Stimulated activated naive CD4-positive, alpha-beta T cell (primary cell): ENCODE measurements around the gene ARID4B.
A peak's percentile ranks its signal among the peaks of the same experiment; 100 is the strongest.
"Not testable (repeated sequence)": the region's sequence is repeated elsewhere in the genome, so short reads cannot be mapped to it uniquely, and the experiment has no call there.

Experiments
- DNase-seq, 6 experiments: peaks; one replicate each; lab custom pipeline; 2025; lab: John Stamatoyannopoulos, UW

Gene ARID4B

GRCh38 chr1:235159930-235160329 is 168.0 kb downstream of the ARID4B start:
- not testable (repeated sequence) for DNase-seq

GRCh38 chr1:235159284-235159683 is 168.7 kb downstream of the ARID4B start:
- not testable (repeated sequence) for DNase-seq

- DNase-seq, result no peak
Observed at GRCh38 chr1:235158680-235159079, 169.3 kb downstream of the ARID4B start.

- DNase-seq, result no peak
Observed at GRCh38 chr1:235157150-235157549, 170.8 kb downstream of the ARID4B start.

DNA sequence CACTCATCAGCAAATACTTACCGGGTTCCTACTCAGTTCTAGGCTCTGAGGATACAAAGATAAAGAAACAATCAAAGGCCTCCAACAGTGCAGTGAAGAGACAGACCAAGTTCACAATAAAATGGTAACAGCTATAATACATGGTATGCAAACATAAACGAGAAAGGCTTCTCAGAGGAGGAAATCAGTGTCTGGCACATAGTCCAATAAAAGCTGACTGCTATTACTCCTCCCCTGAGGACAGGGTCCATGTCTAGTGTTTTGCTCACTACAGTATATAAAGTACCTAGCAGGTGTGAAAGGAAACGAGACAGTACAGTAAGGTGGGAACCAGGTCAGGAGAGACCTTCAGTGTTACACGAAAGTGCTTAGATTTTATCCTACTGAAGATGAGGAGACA is 171.2 kb downstream of the ARID4B start:
- DNase-seq, result no peak

DNA sequence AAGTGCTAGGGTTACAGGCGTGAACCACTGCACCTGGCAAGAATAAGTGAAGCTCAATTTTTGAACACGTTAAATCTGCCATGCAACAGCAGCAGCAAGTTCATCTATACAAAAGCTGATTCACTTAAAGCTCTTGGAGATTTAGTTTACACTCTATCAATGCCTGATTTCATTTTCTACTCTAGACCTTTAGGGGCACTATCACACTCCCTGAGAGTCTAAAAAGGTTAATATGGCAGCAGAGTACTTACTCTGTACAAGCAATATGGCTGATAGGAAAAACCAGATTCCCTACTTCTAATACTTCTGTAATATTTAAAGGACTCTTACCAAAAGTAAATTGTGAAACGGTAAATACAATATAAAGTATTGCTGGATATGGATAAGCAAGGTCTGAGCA is 171.7 kb downstream of the ARID4B start:
- no peak for DNase-seq

DNA sequence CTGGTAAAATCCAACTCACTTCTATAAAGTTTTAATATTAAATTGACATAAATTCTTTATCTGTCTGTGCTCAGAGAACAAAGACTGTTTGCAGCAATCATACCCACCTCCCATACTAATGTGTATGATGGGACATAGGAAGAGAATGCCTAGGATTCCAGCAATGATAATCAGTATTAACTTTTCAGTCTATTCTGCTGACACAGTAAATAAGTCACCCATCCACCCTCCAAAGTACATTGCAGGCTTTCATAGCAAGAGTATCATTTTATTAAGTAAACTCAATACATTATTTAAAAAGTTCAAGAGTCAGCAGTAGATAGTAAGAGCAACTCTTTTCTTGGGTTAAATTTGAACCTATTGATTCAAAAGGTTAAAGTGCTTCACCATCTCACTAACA is 175.7 kb downstream of the ARID4B start:
- DNase-seq, result no peak

DNA sequence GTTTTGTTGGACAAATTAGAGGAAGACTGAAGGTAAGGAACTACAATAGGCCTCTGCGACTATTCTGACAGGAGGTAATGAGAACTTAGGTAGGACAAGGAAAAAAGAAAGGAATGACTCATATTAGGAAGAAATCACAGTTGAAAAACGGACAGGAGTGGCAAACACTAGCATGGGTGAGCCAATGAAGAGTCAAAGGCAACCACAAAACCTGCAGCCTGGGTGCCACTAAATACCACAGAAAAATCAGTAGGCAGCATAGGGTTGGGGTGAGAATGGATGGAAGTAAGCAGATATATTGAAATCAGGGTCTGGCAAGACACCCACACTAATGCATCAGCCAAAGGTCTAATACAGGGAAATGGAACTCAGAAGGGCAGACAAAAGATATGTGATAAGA is 176.9 kb downstream of the ARID4B start:
- DNase-seq, result no peak

DNA sequence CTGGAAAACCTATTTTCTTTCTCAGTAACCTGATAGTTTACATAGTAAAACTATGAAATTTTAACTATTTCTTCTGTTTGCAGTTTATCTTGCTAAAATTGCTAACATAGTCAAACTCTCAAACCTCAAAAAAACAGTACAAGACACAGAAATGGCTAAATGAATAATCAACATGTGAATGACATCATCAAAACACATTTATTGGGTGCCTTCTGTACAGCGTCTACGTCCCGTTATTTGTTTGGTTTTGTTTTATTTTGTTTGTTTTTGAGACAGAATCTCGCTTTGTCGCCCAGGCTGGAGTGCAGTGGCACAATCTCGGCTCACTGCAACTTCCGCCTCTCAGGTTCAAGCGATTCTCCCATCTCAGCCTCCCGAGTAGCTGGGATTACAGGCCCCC is 178.2 kb downstream of the ARID4B start:
- DNase-seq, result no peak

- DNase-seq, result no peak
Observed at GRCh38 chr1:235147269-235147668, 180.7 kb downstream of the ARID4B start.

DNA sequence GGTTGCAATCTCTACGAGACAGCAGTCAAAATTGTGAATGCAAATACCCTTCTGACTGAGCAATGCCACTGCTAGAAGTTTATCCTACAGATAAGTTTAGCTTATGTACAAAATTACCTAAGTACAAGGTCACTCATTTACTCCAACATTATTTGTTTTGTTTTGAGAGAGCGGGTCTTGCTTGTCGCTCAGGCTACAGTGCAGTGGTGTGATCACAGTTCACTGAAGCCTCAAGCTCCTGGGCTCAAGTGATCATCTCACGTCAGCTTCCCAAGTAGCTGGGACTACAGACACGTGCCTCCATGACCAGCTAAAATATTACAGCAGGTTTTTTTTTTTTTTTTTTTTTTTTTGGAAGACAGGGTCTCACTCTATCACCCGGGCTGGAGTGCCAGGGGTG is 182.3 kb downstream of the ARID4B start:
- no peak for DNase-seq

DNA sequence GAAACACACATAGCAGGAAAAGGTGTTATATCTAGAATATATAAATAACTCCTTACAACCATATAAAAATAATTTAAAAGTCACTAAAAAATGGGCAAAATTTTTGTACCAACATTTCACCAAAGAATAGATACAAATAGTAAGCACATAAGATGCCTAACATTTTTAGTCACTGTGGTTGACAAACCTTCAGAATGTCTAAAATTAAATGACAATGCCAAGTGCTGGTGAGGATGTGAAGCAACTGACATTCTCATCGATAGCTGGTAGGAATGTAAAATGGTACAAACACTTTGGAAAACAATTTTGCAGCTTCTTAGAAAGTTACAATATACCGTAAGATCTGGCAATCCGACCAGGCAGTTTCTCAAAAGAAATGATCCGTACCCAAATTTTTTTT is 185.0 kb downstream of the ARID4B start:
- DNase-seq, result no peak

- no peak for DNase-seq
Observed at GRCh38 chr1:235139315-235139714, 188.7 kb downstream of the ARID4B start.

GRCh38 chr1:235138821-235139220 is 189.2 kb downstream of the ARID4B start:
- DNase-seq, result no peak

- DNase-seq, result no peak
Observed at GRCh38 chr1:235136111-235136510, 191.9 kb downstream of the ARID4B start.

DNA sequence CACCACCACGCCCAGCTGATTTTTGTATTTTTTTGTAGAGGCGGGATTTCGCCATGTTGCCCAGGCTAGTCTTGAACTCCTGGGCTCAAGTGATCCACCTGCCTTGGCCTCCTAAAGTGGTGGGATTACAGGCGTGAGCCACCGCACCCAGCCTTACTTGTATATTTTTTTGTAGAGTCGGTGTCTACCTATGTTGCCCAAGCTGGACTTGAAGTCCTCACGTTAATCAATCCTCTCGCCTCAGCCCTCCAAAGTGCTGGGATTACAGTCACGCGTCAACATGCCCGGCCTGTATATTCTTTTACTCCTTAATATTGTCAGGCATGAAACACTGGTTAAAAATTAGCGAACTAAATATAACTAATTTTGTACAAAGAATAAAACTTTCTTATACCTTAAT is 193.8 kb downstream of the ARID4B start:
- no peak for DNase-seq

DNA sequence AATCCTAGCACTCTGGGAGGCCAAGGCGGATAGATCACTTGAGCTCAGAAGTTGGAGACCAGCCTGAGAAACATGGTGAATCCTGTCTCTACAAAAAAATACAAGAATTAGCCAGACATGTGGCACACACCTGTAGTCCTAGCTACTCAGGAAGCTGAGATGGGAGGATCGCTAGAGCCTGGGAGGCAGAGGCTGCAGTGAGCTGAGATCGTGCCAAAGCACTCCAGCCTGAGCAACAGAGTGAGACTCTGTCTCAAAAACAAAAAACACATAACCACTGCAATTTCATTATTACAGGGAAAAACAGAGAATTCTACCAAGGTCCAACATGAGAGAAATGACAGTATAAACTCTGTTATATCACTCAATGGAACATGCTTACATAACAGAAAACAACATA is 194.9 kb downstream of the ARID4B start:
- DNase-seq, result no peak

GRCh38 chr1:235131961-235132360 is 196.0 kb downstream of the ARID4B start:
- DNase-seq, result no peak

- no peak for DNase-seq
Observed at GRCh38 chr1:235130766-235131270, 197.2 kb downstream of the ARID4B start.

GRCh38 chr1:235129774-235130570 is 198.0 kb downstream of the ARID4B start:
- no peak for DNase-seq

DNA sequence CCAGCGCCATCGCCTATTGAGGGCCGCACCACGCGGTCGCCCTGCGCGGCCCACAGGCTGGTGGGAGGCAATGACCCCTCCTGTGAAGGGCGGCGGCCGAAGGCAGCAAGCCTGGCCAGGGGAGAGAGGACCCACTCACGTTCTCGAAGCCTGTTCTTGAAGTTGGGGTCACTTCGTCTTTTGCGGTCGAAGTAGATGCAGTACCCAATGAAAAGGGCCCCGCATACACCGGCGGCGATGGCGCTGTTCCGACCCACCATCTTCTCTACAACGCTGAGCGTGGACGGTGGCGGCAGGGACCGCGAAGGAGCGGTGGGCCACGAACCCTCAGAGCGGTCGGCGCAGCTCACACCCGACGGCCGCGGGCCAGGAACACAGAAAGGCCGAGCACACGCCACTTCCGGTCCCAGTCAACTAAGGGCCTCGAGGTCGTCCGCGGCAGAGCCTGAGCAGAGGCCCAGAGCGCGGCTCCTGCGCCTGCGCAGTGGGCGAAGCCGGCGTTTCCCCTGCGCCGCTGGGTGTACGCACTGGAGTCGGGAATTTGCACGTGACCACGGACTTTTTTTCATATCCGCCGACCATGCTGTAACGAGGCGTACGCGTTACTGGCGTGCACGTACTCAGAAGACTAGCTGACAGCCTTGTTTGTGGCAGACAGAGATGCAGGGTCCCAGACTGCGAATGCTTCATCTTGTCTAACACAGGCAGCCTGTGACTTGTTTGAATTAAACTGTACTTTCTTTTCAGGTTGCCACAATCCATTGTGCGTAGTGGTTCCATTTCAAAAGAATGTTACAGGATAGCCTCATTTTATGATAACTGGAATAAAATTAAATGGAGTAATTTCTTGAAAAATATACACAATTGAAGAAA is 199.3 kb downstream of the ARID4B start, which contains the start of gene TOMM20:
TOMM20 (minus strand) TSS at position 382 of the 873 bp plus-strand sequence; CDS start at position 260, 122 bp downstream.
- DNase-seq, result peak; percentile 85 to 96 (median 94)

- peak in 3 of 6 experiments; percentile 32 to 59 (median 40) for DNase-seq
Observed at GRCh38 chr1:235127732-235128455, 200.1 kb downstream of the ARID4B start.
